Glutamatergic neuron (in vitro differentiated cells): Measurements from ENCODE around the gene ZMIZ1. TPM values are rescaled to one million over a fixed set of nuclear protein-coding genes. Genes with fewer than 3 reads are reported as not detected.

Experiments used
- DNase-seq: peaks from one replicate; pipeline ENCODE4 v3.0.0; 2022
- H3K27ac Mint-ChIP-seq: one replicate; pipeline ENCODE4 v1.8.0; 2020; ENCODE audit warnings: mild to moderate bottlenecking, mixed read lengths, inconsistent platforms; ENCODE audit not compliant: unreplicated experiment
- H3K27me3 Mint-ChIP-seq: one replicate; pipeline ENCODE4 v1.8.0; 2020; ENCODE audit warnings: mild to moderate bottlenecking, moderate library complexity, mixed read lengths, inconsistent platforms; ENCODE audit not compliant: unreplicated experiment
- H3K36me3 Mint-ChIP-seq: one replicate; pipeline ENCODE4 v1.8.0; 2020; ENCODE audit warnings: mild to moderate bottlenecking, mixed read lengths, inconsistent platforms; ENCODE audit not compliant: unreplicated experiment
- H3K4me1 Mint-ChIP-seq: one replicate; pipeline ENCODE4 v1.8.0; 2020; ENCODE audit warnings: mild to moderate bottlenecking, low read depth, mixed read lengths, inconsistent platforms; ENCODE audit not compliant: unreplicated experiment
- H3K4me3 Mint-ChIP-seq: one replicate; pipeline ENCODE4 v1.8.0; 2020; ENCODE audit warnings: mild to moderate bottlenecking, mixed read lengths, inconsistent platforms; ENCODE audit not compliant: unreplicated experiment
- H3K9me3 Mint-ChIP-seq: one replicate; pipeline ENCODE4 v1.8.0; 2020; ENCODE audit warnings: mild to moderate bottlenecking, moderate library complexity, mixed read lengths, inconsistent platforms; ENCODE audit not compliant: unreplicated experiment
- total RNA-seq: library from RNA; stranded (reverse); fragmentation: NEBNext Ultra II Directional; extraction: Animal tissue kit (Norgen Biotek cat#: 25700); gene quantifications from one replicate; pipeline ENCODE4 v1.2.1, GENCODE V29; 2021; ENCODE audit not compliant: unreplicated experiment
- TF ChIP-seq, protein P1 (sequence below): fragments of 200-600 bp; sonication (generic); IDR thresholded peaks from one replicate; pipeline ENCODE4 v1.5.0; 2021; ENCODE audit not compliant: partially characterized antibody, unreplicated experiment

The ZMIZ1 gene
- total RNA-seq, 1 donor from 2014 or later: 230 TPM

- peaks cover 2% of the 10 kb centered on the region for H3K9me3 Mint-ChIP-seq
- DNase-seq: no peak
- TF ChIP-seq, protein P1, sequence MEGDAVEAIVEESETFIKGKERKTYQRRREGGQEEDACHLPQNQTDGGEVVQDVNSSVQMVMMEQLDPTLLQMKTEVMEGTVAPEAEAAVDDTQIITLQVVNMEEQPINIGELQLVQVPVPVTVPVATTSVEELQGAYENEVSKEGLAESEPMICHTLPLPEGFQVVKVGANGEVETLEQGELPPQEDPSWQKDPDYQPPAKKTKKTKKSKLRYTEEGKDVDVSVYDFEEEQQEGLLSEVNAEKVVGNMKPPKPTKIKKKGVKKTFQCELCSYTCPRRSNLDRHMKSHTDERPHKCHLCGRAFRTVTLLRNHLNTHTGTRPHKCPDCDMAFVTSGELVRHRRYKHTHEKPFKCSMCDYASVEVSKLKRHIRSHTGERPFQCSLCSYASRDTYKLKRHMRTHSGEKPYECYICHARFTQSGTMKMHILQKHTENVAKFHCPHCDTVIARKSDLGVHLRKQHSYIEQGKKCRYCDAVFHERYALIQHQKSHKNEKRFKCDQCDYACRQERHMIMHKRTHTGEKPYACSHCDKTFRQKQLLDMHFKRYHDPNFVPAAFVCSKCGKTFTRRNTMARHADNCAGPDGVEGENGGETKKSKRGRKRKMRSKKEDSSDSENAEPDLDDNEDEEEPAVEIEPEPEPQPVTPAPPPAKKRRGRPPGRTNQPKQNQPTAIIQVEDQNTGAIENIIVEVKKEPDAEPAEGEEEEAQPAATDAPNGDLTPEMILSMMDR: no peak
- peaks cover 3% of the 10 kb centered on the region for H3K4me1 Mint-ChIP-seq
- no peak overlapping the region for H3K27ac Mint-ChIP-seq
- no peaks in the 10 kb centered on the region for H3K27me3 Mint-ChIP-seq
- no peaks in the 10 kb centered on the region for H3K36me3 Mint-ChIP-seq
- no peak overlapping the region for H3K4me3 Mint-ChIP-seq
Measured at GRCh38 chr10:79055100-79055782, 13.5 kb upstream of the ZMIZ1 start.

DNA sequence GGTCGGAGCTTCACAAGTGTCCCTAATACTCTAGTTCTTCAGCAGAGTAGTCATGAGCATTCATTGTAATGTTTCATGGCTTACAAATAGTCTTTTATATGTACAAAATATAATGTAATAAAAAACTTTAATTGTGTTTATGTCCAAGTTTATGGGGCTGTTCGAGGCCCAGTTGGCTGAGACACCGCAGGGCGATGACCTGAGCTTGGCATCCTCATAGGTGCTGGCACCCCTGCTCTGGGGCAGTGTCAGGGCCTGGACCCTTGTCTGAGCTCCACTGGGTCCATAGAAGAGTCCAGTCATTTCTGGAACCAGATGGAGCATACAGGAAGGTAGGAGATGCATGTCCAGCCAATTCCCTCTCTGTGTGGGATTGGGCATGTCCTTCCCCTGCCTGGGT, 12.9 kb upstream of the ZMIZ1 start:
- no peaks in the 10 kb centered on the region for H3K27me3 Mint-ChIP-seq
- H3K4me1 Mint-ChIP-seq: peaks cover 1% of the 10 kb centered on the region
- peaks cover 3% of the 10 kb centered on the region for H3K9me3 Mint-ChIP-seq
- no peaks in the 10 kb centered on the region for H3K36me3 Mint-ChIP-seq
- H3K27ac Mint-ChIP-seq: no peak overlapping the region
- DNase-seq: no peak
- H3K4me3 Mint-ChIP-seq: no peak overlapping the region
- TF ChIP-seq, protein P1: no peak

- DNase-seq: peak; percentile 9
- Mint-ChIP-seq H3K36me3 (no peaks in the 10 kb centered on the region), H3K27me3 (no peaks in the 10 kb centered on the region), H3K27ac (no peak overlapping the region), H3K9me3 (peaks cover 3% of the 10 kb centered on the region), H3K4me1 (peaks cover 2% of the 10 kb centered on the region), H3K4me3 (no peak overlapping the region)
- TF ChIP-seq, protein P1: no peak
Measured at GRCh38 chr10:79056361-79056735, 12.4 kb upstream of the ZMIZ1 start.

- Mint-ChIP-seq H3K4me3 (no peak overlapping the region), H3K9me3 (peaks cover 1% of the 10 kb centered on the region), H3K4me1 (peaks cover 2% of the 10 kb centered on the region), H3K27ac (no peak overlapping the region), H3K36me3 (no peaks in the 10 kb centered on the region), H3K27me3 (no peaks in the 10 kb centered on the region)
- DNase-seq: peak; percentile 5
- TF ChIP-seq, protein P1: no peak
Measured at GRCh38 chr10:79056736-79057391, 11.9 kb upstream of the ZMIZ1 start.
